OCI-LY1 (cell line): Measurements from ENCODE around the gene SDC4.

Source experiments
- H2AFZ ChIP-seq: fragments of 200-600 bp; sonication (generic), shearing (Covaris generic); 2 replicates; pipeline ENCODE4 v1.6.0; 2014; ENCODE audit warnings: antibody characterized with exemption, mild to moderate bottlenecking, low read length
- H3F3A ChIP-seq: fragments of 200-600 bp; sonication (generic), shearing (Covaris generic); 2 replicates; pipeline ENCODE4 v1.6.0; 2014; ENCODE audit warnings: mild to moderate bottlenecking, antibody characterized with exemption, low read length, moderate library complexity; ENCODE audit not compliant: insufficient read depth
- H3K27ac ChIP-seq: fragments of 200-600 bp; sonication (generic); 2 replicates; pipeline ENCODE4 v1.5.1; 2014; ENCODE audit warnings: low read length, mixed run types, mild to moderate bottlenecking, low read depth; ENCODE audit not compliant: poor library complexity, severe bottlenecking
- H3K27me3 ChIP-seq: fragments of 200-600 bp; sonication (generic); 2 replicates; pipeline ENCODE4 v1.6.0; 2014; ENCODE audit warnings: antibody characterized with exemption, mild to moderate bottlenecking, low read length, moderate library complexity; ENCODE audit not compliant: insufficient read depth
- H3K36me3 ChIP-seq: fragments of 200-600 bp; sonication (generic); 2 replicates; pipeline ENCODE4 v1.6.1; 2014; ENCODE audit warnings: mild to moderate bottlenecking, antibody characterized with exemption, low read length, moderate library complexity, mixed read lengths; ENCODE audit not compliant: insufficient read depth
- H3K4me1 ChIP-seq: fragments of 200-600 bp; sonication (generic); 2 replicates; pipeline ENCODE4 v1.5.1; 2014; ENCODE audit warnings: mild to moderate bottlenecking, low read length, moderate library complexity; ENCODE audit not compliant: insufficient read depth, severe bottlenecking
- H3K4me2 ChIP-seq: fragments of 200-600 bp; sonication (generic), shearing (Covaris generic); 2 replicates; pipeline ENCODE4 v1.6.1; 2014; ENCODE audit warnings: low read length
- H3K4me3 ChIP-seq: fragments of 200-600 bp; sonication (generic); 2 replicates; pipeline ENCODE4 v1.5.1; 2014; ENCODE audit warnings: low read length, low read depth, mild to moderate bottlenecking, mixed read lengths; ENCODE audit not compliant: poor library complexity, severe bottlenecking
- H3K79me2 ChIP-seq: fragments of 200-600 bp; shearing (Covaris generic); 2 replicates; pipeline ENCODE4 v1.6.1; 2016; ENCODE audit warnings: mixed run types, low read length, mixed read lengths; ENCODE audit not compliant: insufficient read depth
- H3K9ac ChIP-seq: fragments of 200-600 bp; sonication (generic), shearing (Covaris generic); 2 replicates; pipeline ENCODE4 v1.6.1; 2014; ENCODE audit warnings: mild to moderate bottlenecking, low read length, mixed read lengths
- H3K9me2 ChIP-seq: fragments of 200-600 bp; sonication (generic), shearing (Covaris generic); 2 replicates; pipeline ENCODE4 v1.6.1; 2014; ENCODE audit warnings: low read depth, mild to moderate bottlenecking, low read length, mixed read lengths
- H3K9me3 ChIP-seq: fragments of 200-600 bp; shearing (Covaris generic); 2 replicates; pipeline ENCODE4 v1.6.1; 2014; ENCODE audit warnings: low read length, mixed read lengths
- H4K20me1 ChIP-seq: fragments of 200-600 bp; sonication (generic), shearing (Covaris generic); 2 replicates; pipeline ENCODE4 v1.6.0; 2016; ENCODE audit warnings: mild to moderate bottlenecking, low read length; ENCODE audit not compliant: insufficient read depth
- EZH2 ChIP-seq: fragments of 200-600 bp; sonication (generic), shearing (Covaris generic); IDR thresholded peaks from 2 replicates; pipeline ENCODE4 v1.8.0; 2017; ENCODE audit warnings: borderline replicate concordance, mixed run types, mild to moderate bottlenecking, antibody characterized with exemption, low read length, moderate library complexity, mixed read lengths
- TF ChIP-seq, protein P1 (sequence below): fragments of 200-600 bp; sonication (generic), shearing (Covaris generic); IDR thresholded peaks from 2 replicates; pipeline ENCODE4 v1.5.1; 2017; ENCODE audit warnings: mild to moderate bottlenecking, antibody characterized with exemption, low read length, moderate library complexity, mixed read lengths

Gene SDC4

DNA sequence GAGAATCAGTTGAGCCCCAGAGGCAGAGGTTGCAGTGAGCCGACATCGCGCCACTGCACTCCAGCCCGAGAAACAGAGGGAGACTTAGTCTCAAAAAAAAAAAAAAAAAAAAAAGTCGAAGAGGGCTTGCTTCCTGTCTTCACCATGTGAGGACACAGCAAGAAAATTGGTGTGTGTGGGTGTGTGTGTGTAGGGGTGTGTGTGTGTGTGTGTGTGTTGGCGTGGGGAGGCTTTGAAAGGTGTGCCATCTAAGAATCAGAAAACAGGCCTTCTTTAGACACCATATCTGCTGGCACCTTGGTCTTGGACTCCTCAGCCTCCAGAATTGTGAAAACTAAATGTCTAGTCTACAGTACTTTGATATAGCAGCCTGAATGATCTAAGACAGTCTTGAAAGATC, 48.4 kb downstream of the SDC4 start:
- Histone ChIP-seq H3F3A (no peaks in the 10 kb centered on the region), H2AFZ (no peak overlapping the region), H3K4me1 (no peaks in the 10 kb centered on the region), H3K9ac (no peak overlapping the region), H3K36me3 (no peaks in the 10 kb centered on the region), H3K27me3 (no peaks in the 10 kb centered on the region; the same call in 1 of the 2 replicates), H3K9me2 (no peaks in the 10 kb centered on the region), H4K20me1 (no peaks in the 10 kb centered on the region), H3K79me2 (no peaks in the 10 kb centered on the region), H3K27ac (no peak overlapping the region), H3K4me2 (no peak overlapping the region), H3K9me3 (no peaks in the 10 kb centered on the region), H3K4me3 (no peak overlapping the region)
- TF ChIP-seq EZH2 = no peak
- TF ChIP-seq, protein P1, sequence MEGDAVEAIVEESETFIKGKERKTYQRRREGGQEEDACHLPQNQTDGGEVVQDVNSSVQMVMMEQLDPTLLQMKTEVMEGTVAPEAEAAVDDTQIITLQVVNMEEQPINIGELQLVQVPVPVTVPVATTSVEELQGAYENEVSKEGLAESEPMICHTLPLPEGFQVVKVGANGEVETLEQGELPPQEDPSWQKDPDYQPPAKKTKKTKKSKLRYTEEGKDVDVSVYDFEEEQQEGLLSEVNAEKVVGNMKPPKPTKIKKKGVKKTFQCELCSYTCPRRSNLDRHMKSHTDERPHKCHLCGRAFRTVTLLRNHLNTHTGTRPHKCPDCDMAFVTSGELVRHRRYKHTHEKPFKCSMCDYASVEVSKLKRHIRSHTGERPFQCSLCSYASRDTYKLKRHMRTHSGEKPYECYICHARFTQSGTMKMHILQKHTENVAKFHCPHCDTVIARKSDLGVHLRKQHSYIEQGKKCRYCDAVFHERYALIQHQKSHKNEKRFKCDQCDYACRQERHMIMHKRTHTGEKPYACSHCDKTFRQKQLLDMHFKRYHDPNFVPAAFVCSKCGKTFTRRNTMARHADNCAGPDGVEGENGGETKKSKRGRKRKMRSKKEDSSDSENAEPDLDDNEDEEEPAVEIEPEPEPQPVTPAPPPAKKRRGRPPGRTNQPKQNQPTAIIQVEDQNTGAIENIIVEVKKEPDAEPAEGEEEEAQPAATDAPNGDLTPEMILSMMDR = no peak

DNA sequence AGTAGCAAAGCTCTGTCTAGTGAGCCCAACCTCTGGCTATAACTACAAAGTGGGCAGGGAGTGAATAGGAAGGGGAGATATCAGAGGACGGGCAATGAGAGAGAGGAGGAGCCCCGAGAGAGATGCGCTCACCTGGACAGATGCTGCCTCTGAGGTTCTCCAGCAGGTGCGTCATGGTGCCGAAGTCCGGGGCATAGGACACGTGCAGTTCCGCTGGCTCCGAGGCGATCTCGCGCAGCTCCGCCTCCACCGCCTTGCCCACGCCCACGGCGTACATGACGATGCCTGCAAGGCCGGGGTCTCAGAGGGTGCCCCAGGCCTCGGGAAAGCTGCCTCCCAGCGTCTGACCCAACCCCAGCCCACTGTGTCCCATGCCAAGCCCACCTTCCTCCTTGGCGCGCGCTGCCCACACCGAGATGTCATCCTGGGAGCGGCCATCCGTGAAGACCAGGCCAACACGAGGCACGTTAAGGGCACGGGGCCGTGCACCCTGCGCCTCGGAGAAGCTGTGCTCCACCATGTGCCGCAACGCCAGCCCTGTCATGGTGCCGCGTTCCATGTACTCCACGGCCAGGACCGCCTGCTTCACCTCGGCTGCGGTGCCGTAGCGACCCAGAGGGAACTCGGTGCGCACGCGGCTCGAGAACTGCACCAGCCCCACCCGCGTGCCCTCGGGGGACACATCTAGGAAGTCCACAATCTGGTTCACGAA, 50.3 kb downstream of the SDC4 start:
- Histone ChIP-seq H3K4me2 (no peak overlapping the region), H3K27ac (no peak overlapping the region), H3K27me3 (no peaks in the 10 kb centered on the region; the same call in 1 of the 2 replicates), H3K4me1 (no peaks in the 10 kb centered on the region), H3K36me3 (no peaks in the 10 kb centered on the region), H4K20me1 (no peaks in the 10 kb centered on the region), H2AFZ (no peak overlapping the region), H3K9ac (no peak overlapping the region), H3K9me2 (no peaks in the 10 kb centered on the region), H3K79me2 (no peaks in the 10 kb centered on the region), H3K4me3 (no peak overlapping the region), H3F3A (no peaks in the 10 kb centered on the region), H3K9me3 (no peaks in the 10 kb centered on the region)
- TF ChIP-seq, protein P1 = no peak
- TF ChIP-seq EZH2 = no peak

DNA sequence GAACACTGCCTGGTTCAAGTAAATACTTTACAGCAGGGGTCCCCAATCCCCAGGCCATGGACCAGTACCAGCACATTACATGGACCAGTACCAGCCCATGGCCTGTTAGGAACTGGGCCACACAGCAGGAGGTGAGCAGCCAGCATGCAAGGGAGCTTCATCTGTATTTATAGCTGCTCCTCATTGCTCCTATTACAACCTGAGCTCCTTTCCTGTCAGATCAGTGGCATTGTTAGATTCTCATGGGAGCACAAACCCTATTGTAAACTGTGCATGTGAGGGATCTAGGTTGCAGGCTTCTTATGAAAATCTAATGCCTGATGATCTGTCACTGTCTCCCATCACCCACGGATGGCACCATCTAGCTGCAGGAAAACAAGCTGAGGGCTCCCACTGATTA, 53.6 kb downstream of the SDC4 start:
- no peaks in the 10 kb centered on the region for H3K9me3 ChIP-seq
- no peak overlapping the region for H2AFZ ChIP-seq
- H3K4me2 ChIP-seq = no peak overlapping the region
- H3K9me2 ChIP-seq = no peaks in the 10 kb centered on the region
- H3K4me1 ChIP-seq = no peaks in the 10 kb centered on the region
- H3K4me3 ChIP-seq = no peak overlapping the region
- no peak overlapping the region for H3K27ac ChIP-seq
- no peaks in the 10 kb centered on the region for H3F3A ChIP-seq
- H3K36me3 ChIP-seq = no peaks in the 10 kb centered on the region
- no peaks in the 10 kb centered on the region; the same call in 1 of the 2 replicates for H3K27me3 ChIP-seq
- H3K79me2 ChIP-seq = no peaks in the 10 kb centered on the region
- no peak for TF ChIP-seq EZH2
- TF ChIP-seq, protein P1 = no peak
- no peak overlapping the region for H3K9ac ChIP-seq
- H4K20me1 ChIP-seq = no peaks in the 10 kb centered on the region
